ENCODE measurements around the gene PAX8.

GRCh38 chr2:113202305-113203216, 76.2 kb downstream of the PAX8 start:
- TF ChIP-seq ZBTB7A (IDR thresholded peaks at IDR 0.05; ENCODE audit: low read depth) (peak; percentile 95), EP300 (IDR thresholded peaks at IDR 0.05; ENCODE audit: borderline replicate concordance) (peak; percentile 99), RAD21 (IDR thresholded peaks at IDR 0.05; ENCODE audit: low read depth) (peak; percentile 17; the same call in 1 of the 2 replicates), NFIC (IDR thresholded peaks at IDR 0.05) (peak; percentile 100), EGR1 (IDR thresholded peaks at IDR 0.05) (no peak), CEBPB (IDR thresholded peaks at IDR 0.05) (peak; percentile 61; the same call in 1 of the 2 replicates), TCF12 (IDR thresholded peaks at IDR 0.05; ENCODE audit: low read depth) (peak; percentile 99), MAX (IDR thresholded peaks at IDR 0.05) (peak; percentile 91), REST (IDR thresholded peaks at IDR 0.05; ENCODE audit: low read depth) (no peak), TEAD4 (IDR thresholded peaks at IDR 0.05) (peak; percentile 85)
